ENCODE measurements around the gene LONP2.
"Not testable (repeated sequence)": the region's sequence is repeated elsewhere in the genome, so short reads cannot be mapped to it uniquely, and the experiment has no call there.

The LONP2 gene

GRCh38 chr16:48235556-48236136 is 8.5 kb upstream of the LONP2 start:
- DNase-seq = no peak

GRCh38 chr16:48236286-48236685 is 7.8 kb upstream of the LONP2 start:
- no peak for DNase-seq

GRCh38 chr16:48240147-48240546 is 4.0 kb upstream of the LONP2 start:
- not testable (repeated sequence) for DNase-seq

DNA sequence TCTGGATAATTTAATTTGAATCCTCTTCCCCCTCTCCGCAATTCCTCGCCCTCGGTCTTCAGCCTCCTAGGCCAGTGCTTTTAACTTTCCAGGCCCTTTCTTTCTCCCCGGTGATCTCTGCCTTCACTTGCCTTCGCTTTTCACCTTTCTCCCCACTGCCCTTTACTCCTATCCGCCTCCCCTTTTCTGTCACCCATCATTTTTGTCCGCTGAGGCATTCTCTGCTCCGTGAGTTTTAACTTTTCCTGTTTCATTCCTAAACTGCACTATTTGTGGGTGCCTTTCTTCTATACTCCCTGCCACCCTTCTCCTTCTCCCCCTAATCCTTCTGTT is 729 bp downstream of the LONP2 start:
- DNase-seq = no peak

DNA sequence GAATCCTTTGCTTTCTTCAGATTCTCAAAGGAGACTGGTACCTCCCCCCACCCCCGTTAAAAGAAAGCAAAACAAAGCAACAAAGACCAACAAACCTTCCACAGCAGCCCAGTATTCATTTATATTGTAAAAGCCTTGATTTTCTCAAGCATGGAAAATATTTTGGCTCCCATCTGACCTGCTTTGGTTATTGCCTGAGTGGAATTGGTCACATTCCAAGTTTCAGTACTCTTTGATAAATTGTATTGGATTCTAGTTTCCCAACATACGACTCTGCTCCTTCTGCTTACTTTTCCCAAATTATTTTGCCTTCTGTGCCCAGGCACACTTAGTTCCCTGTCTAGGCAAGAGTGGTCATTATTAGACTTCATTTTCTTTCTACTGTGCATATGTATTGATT is 2.0 kb downstream of the LONP2 start:
- no peak for DNase-seq

GRCh38 chr16:48247311-48247710 is 3.2 kb downstream of the LONP2 start, which contains the start of gene ABCC11:
Gene ABCC11 (minus strand): TSS chr16:48247539. CDS start chr16:48231921, 15,618 bp downstream.
- DNase-seq = no peak

DNA sequence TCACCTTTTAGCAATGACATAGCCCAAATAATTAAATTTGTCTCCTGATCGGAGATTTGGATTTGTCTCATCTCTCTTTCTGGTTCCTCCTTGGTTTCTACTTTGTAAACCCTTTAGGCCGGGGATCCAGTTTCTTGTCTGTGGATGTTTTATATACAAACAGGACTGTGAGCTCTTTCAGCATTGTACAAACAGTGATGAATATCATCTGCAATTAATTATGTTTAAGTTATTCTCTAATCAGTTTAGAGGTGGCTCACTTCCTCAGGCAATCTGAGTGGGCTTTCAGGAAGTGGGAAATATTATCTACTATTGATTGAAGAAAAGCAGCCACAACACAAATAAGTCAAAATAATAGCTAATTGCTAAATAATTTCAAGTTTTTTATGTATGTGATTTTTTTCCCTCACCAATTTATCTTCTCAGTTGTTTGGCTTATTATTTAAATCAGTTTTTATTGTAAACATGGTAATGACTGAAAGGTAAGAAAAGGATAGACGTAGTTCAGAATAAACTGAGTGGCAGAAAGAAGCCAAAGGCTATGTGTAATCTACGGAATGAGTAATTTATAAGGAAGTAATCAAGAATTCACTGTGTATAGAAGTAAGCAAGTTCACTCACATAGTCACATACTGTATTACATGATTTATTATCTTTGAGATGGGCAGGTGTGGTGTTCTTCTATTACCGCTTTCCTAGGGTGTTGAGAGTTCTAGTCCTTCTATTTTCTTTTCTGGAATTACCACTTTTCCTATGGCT is 6.6 kb downstream of the LONP2 start:
- no peak for DNase-seq

DNA sequence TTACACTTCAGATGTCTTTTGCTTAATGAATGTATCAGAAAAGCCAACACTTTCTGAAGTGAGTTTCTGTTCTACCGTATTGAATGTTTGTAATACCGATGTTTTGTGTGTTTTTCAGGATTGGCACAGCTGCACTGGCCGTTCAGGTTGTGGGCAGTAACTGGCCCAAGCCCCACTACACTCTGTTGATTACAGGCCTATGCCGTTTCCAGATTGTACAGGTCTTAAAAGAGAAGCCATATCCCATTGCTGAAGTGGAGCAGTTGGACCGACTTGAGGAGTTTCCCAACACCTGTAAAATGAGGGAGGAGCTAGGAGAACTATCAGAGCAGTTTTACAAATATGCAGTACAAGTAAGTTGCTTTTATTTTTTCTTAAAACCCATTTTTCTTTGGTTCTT is 7.9 kb downstream of the LONP2 start:
- DNase-seq = no peak

DNA sequence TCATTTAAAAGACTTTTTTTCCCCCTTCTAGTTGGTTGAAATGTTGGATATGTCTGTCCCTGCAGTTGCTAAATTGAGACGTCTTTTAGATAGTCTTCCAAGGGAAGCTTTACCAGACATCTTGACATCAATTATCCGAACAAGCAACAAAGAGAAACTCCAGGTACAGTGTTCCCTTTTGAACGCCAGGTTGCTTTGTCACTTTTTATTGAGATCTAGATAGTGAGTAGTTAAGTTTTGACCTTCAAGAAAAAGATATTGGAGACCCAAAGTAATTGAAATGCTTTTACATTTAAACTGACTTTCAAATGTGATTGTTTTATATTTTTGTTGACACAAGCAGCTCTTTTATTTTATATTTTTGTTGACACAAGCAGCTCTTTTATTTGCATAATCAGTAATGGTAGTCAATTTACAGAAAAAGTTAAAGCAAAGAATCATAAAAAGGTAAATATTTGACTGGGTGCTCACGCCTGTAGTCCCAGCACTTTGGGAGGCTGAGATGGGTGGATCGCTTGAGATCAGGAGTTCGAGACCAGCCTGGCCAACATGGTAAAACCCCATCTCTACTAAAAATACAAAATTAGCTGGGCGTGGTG is 12.6 kb downstream of the LONP2 start:
- no peak for DNase-seq

- DNase-seq = no peak
These were observed 17.5 kb downstream of the LONP2 start for GRCh38 chr16:48261569-48261968.

GRCh38 chr16:48262631-48263030 is 18.5 kb downstream of the LONP2 start:
- no peak for DNase-seq

GRCh38 chr16:48269011-48269410 is 24.9 kb downstream of the LONP2 start:
- DNase-seq = no peak

DNA sequence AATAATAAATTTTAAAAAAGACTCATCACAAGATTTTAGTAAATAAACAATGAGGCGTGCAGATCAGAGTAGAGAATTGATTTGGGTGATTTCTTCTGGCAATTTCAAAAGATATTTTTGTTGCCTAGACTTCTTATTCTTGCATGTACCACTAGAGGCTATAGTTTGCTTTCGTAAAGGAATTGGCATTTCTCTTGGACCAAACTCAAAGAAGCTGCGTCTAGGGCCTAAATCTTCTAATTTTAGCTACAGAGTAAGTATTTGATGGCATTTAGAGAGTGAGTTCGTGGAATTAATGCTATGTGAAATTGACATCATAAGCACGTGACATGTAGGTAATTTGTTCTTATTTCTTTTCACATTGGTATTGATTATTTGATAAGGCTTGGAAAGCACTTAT is 27.6 kb downstream of the LONP2 start:
- DNase-seq = no peak

DNA sequence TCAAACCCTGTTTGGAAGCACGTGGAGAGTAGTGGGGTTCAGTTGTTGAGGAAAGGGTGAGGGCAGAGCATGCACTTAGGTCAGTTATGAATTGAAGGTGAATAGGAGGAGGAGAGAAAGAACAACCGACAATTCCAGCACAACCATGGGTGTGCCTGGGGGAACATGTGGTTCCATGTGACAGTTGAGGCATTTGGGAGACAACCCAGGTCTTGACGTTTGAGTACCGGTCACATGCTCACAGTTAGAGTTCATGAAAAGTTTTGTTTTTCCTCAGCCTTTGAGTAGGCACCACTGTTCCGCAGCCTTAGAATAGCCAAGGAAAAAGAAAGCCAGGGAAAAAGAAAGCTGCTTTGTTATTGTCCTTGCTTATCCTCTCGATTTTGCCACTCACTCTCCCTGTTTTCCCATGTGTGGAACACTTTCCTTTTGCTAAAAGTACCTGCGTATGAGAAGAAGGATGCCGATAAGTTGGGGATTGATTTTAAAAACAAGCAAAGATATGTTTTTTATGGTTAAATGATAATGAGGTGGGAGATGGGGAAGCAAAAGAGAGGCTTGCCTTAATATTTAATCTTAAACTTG is 28.8 kb downstream of the LONP2 start:
- no peak for DNase-seq

DNA sequence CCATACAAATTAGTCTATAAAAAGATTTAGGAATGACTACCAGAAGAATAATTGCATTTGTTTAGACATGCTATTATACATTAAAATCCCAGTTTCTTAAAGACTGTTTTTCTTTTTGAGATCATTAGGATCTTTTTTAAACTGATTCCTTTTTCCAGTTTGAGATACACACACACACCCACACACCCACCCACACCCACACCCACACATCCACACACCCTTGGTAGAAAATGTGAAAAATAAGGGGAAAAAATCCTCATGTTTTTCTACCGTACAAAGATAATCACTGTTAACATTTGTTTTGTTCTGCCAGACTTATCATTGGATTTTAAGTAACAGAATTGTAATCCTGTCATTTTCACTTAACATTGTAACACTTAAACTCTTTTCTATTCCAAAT is 30.4 kb downstream of the LONP2 start:
- DNase-seq = no peak

DNA sequence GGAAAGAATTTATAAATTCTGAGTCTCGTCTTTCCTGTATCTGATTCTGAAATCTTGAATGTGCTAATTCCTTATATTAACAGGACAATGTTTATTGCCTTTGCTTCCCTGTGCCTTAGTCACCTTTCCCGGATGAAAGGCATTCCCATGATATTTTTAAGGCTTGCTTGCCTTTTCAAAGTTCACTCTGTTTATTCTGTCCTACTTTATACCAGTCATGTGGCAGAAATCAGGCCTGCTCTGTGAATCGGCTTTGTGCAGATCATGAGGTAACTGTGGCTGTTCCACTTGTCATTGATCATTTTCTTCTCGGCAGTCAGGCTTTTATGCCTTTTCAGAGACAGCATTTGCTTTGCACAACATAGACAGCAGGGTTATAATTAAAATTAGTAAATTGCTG is 32.0 kb downstream of the LONP2 start:
- no peak for DNase-seq

DNA sequence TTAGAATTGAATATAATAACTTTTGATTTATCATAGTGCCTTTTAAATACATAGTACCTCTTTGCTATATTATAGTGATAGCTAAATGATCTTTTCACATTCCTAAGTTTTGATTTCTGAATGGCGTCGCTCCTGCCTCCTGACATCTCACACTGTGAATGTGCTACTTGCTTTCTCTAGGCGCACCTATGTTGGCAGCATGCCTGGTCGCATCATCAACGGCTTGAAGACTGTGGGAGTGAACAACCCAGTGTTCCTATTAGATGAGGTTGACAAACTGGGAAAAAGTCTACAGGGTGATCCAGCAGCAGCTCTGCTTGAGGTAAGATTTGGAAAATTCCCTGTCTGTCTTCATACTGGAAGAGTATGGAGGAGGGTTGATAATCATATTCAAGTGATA is 33.1 kb downstream of the LONP2 start:
- DNase-seq = no peak

- DNase-seq = no peak
These were observed 35.1 kb downstream of the LONP2 start for GRCh38 chr16:48279199-48279598.

GRCh38 chr16:48280546-48280945 is 36.4 kb downstream of the LONP2 start:
- no peak for DNase-seq

GRCh38 chr16:48282636-48283263 is 38.6 kb downstream of the LONP2 start:
- no peak for DNase-seq

DNA sequence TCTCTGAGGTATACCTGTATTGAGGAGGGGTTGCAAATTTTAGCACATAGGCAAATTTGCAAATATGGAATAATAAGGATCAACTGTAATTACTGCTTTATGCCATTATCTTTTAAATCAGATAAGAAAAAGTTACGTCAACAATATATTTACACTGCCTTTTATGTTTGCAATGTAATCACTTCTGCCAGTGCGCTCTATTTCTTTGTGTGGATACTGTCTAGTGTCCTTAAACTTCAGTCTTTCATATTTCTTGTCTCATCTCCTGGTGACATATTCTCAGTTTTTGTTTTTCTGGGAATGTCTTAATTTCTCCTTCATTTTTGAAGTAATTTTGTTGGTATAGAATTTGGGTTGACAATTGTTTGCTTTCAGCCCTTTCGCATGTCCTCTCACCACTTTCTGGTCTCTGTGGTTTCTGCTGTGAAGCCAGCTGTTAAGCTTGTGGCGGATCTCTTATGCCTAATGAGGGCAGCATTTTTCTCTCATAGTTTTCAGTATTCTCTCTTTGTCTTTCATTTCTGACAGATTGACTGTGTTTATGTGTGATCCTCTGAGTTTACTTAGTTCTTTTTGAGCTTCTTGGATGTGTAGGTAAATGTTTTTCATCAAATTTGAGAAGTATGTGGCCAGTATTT is 40.8 kb downstream of the LONP2 start:
- no peak for DNase-seq

DNA sequence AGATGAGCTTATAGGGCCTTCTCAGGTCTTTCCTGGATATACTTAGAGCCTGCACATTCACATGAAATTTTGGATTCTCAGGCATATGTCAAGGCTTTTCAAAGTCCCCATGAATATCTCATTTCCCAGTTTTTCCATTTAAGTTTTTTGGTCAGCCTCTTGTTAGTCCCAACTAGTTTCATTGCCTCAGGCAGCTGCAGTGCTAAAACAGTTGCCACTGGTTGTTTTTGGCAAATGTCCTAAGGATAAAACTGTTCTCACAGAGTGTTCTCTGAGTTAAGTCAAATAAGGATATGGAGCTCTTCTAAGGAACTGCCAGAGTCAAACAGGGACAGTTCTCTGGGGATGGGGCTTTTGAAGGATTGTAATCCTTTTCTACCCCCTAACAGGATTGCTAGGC is 43.1 kb downstream of the LONP2 start:
- DNase-seq = no peak

- DNase-seq = no peak
These were observed 47.2 kb downstream of the LONP2 start for GRCh38 chr16:48291303-48291702.

Data from activated CD8-positive, alpha-beta memory T cell treated with anti-CD3 and anti-CD28 coated beads for 24 hours (primary cell).